Limb (tissue), 2 donors: ENCODE data around the gene ZNF75A.
"Not testable (repeated sequence)": the region's sequence is repeated elsewhere in the genome, so short reads cannot be mapped to it uniquely, and the experiment has no call there.

Experiments used
- DNase-seq, 2 donors: peaks; one replicate each; pipeline ENCODE4 v3.0.0-alpha.2; 2016; ENCODE audit errors: extremely low spot score in 2 of 2

The ZNF75A gene

DNA sequence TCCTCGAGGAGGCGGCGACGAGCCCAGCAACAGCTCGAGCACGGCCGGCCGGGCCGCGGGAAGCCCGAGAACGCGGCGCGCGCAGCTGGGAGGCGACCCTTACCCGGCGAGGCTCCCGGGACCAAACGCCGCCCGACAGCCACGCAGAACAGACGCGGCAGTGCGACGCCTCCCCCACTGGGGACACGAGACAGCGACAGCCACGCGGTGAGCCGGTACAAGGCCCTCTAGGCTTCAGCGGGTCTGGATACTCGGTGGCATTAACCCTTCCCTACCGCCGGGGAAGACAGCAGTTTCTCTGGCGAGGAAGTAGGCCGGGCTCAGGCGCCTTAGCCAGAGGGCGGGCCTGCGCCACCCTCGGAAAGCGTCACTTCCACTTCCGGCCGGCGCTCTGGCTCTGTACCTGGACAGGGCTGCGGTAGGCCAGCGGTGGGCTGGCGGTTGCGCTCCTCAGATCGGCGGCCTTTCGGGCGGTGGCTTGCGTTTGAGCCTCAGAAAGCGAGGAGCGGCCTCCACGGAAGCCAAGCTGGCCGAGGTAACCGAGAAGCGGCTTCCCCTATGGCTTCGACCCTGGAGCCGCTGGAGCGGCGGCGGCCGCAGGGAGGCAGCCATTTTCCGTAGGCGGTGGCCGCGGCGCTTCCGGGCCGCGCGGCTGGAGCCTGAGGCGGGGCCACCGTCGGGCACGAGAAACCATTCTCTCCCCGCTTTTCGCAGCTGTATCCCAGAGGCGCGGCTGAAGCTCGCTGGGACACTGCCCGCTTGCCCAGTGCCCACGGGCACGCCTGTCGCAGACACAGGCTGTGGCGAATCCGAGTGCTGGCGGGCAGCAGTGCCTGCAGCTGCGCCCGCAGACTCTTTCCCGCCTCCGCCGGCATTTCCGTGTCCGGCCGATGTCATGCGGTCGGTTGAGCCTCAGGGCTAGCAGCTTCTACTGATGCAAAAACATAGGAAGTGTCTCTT lies at the start of gene ZNF75A, which contains the start of gene TIGD7:
TSS of gene ZNF75A (plus strand) at position 389 of the 960 bp plus-strand sequence. CDS start 2,932 bp downstream, outside the sequence.
TSS of gene TIGD7 (minus strand) at position 322 of the 960 bp plus-strand sequence. CDS start 4,816 bp downstream, outside the sequence.
- peak; percentile 92 to 93 for DNase-seq

DNA sequence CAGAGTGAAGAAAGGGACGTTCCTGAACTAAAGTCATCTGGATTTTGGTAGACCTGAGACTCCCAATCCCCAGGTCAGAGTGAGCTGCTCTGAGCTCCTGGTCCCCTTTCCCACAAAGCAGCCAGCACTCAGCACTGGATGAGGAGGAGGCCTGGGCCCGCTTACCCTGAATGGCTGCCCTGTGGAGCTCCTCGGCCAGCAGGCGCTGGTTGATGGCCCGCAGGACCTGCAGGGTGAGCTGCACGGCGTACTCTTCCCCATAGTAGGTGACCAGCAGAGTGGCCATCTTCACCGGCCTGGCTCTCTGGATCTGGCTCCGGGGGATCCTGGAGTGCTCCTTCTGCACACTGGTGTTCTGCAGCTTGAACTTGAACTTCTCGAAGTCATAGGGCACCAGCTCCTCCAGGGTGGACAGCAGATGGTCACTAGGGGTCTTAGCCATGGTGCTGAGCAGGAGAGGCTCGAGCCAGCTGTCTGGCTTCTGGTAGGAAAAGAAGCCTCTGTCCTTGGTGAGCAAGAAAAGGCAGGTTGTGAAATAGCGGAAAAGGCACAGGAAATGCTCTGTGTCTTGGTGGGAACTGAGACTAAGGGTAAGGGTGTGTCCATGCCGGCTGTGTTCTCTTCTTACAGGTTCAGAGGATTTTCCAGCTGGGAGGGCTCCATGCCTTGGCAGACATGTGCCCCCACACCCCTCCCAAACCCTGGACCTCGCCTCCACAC lies 49.0 kb upstream of the ZNF75A start, which contains the start of gene MEFV:
TSS of gene MEFV (minus strand) at position 488 of the 720 bp plus-strand sequence. CDS start at position 442, 46 bp downstream.
- DNase-seq, result no peak

DNA sequence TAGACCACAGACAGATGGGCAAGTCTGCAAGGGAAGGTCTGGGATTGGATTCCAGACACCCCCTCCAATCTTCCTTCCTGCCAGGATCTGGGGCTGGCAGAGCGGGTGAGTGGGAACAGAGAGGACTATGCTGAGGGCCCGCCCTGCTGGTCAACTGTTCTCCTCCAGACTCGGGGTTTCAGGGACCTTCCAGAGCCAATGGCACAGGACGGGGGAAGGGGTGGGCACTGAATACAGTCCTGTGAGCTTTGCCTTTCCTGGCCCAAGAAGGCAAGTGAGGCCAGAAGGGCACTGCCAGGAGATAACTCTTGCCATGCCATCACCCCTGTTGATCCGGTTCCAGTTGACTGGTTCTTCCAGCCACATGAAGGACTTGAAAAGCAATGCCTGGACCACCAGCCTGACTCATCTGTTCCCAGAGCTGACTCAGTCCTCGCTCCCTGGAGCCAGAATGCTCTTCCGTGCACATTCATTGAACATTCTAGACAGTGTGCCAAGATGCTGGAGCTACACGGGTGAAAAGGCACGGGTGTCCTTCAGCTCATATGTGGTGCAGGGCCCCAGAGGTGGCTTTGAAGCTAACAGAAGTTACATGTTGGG lies 48.3 kb upstream of the ZNF75A start:
- DNase-seq, result no peak

DNA sequence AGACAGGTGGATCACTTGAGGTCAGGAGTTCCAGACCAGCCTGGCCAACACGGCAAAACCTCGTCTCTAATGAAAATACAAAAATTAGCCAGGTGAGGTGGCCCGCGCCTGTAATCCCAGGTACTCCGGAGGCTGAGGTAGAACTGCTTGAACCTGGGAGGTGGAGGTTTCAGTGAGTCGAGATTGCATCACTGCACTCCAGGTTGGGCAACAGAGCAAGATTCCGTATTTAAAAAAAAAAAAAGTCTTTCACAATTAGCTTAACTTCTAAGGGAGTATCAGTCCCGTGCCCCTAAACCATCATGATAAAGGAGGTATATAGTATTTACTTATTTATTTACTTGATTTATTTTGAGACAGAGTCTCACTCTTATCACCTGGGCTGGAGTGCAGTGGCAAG lies 45.5 kb upstream of the ZNF75A start:
- DNase-seq, result no peak

DNA sequence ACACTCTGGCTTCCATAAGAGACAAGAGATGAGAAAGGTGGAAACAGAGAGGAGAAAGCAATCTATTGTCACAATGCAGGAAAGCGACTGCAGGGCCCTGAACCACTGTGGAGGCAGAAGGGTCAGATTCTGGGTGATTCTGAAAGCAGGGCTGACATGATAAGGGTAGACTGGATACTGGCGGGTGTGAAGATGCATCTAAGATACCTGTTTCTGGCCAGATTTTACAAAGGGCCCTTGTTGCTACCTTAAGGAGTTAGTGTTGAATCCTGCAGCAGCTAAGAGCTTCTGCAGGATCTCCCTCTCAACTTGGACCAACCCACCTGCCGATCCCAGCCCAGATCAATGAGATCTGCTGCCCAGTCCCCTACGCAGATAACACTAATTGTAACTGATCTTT lies 42.8 kb upstream of the ZNF75A start:
- no peak for DNase-seq

DNA sequence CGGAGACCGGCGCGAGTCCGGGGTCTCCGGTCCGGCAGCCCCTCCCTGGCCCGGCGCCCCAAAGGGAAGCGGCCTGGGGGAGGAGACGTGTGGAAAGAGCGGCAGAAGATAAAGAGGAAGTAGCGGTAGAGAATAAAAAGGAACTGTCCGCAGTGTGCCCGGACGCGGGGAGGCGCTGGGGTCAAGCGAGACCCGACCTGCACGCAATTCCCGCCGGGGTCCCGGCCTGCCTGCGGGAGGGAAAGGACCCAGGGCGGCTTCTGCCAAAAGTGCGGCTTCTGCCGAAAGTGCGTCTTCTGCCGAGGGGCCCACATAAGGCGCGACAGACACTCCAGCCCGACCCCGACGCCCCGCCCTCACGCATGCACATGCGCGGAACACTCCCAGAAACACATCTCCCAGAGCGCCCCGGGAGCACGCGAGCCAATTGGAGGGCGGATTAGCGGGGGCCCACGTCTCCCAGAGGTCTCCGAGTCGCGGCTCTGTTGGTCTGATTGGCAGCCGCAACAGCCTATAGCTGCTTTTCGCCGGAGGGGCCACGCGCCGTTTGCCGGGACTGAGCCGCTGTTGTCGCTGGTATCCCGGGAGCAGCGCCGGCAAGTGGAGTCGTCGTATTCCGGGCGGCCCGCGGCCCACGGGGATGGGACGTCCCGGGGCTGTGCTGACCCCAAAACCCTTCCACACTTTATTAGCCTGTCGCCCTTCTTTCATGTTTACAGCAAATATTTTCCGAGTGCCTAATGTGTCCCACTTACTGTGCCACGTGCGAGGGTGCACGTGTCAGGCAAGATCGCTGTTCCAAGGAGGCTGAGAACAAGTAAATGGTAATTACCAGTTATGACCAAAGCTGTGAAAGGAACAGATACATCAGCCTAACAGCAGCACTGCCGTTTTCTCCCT lies 40.9 kb upstream of the ZNF75A start:
- DNase-seq, result peak; percentile 98 to 99

DNA sequence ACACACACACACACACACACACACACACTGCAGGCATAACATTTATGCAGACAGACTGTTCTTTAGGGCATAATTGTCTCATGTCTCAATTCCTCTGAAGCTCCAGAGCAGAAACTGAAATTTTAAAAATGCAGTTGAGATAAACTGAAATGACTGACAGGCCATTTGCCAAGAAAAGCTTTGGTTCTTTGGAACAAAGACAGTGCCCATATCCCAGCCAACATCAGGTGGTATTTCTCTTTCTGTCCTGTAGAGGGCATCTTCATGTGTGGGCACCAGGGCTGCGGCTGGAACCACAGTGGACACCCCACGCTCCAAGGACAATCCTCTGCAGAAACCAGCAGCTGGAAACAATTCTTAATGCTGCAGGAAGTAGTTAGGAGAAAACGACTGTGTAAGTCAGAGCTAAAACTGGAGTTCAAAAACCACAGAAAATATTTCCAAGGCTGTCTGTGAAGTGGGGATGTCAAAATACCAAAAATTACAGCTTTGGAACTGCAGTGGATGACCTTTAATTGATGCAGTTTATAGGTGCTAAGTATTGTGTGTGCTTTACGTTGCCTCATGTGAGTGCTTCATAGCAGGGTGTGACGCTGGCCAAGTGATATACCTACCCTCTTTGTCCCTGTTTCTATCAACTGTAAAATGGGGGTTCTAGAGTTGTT lies 38.3 kb upstream of the ZNF75A start:
- peak in 1 of 2 donors; percentile 35 for DNase-seq

DNA sequence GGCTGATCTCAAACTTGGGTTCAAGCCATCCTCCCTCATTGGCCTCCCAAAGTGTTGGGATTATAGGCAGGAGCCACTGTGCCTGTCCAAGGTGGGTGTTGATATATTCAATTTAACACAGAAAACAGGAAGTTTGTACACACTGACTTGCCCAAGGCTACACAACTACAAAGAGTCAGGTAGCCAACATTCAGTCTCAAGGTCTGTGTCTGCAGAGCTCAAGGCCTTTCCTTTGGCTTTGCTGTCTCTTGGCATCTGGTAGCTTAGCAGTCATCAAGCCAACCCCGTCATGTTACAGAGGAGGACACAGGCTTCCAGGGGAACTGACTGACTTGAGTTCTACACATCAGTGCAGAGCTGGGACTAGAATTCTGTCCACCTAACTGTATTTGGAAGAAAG lies 37.0 kb upstream of the ZNF75A start:
- DNase-seq, result no peak

DNA sequence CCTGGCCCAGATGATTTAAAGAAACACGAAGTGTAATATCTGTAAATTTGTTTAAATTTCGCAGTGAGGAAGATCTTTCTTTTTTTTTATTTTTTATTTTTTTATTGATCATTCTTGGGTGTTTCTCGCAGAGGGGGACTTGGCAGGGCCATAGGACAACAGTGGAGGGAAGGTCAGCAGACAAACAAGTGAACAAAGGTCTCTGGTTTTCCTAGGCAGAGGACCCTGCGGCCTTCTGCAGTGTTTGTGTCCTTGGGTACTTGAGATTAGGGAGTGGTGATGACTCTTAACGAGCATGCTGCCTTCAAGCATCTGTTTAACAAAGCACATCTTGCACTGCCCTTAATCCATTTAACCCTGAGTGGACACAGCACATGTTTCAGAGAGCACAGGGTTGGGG lies 34.6 kb upstream of the ZNF75A start:
- not testable (repeated sequence) for DNase-seq

DNA sequence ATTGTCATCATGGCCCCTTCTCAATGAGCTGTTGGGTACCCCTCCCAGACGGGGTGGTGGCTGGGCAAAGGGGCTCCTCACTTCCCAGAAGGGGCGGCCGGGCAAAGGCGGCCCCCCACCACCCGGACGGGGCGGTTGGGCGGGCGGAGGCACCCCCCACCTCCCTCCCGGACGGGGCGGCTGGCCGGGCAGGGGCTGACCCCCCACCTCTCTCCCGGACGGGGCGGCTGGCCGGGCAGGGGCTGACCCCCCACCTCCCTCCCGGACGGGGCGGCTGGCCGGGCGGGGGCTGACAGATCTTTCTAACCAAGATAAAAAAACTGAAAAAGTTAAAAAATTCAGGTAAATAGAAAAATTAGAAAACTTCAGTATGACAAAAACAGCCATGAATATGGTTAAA lies 34.0 kb upstream of the ZNF75A start:
- not testable (repeated sequence) for DNase-seq

DNA sequence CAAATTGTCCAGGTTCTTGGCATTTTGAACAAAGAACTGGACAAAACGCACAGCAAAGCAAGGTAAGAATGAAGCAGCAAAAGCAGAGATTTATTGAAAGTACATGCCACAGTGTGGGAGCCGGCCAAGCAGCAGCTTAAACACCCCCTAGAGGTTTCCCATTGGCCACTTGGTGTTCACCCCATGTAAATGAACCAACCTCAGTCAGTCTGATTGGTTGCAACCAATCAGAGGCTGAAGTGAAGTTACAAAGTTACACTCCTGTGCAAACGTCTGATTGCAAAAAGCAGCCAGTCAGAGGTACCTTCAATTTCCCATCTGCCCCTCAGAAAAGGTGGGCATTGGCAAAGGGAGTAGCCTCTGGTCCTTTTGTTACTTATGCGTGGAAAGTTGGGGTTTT lies 30.8 kb upstream of the ZNF75A start:
- DNase-seq, result no peak

DNA sequence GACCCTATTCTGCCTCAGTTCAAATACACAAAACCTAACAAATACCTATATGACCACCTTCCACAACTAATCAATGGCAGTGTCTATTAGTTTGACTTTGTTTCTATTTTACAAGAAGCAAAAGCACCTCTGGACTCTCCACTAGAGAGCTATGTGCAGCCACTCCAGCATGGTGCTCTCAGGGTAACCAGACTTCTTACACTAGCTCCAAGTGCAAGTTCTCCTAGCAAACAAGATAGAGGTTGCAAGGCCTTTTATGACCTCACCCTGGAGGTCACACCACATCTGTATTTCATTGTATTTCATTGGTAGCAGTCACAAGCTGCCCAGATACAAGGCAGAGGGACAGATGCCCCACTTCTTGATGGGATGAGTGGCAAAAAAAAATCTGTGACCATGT lies 30.4 kb upstream of the ZNF75A start:
- no peak for DNase-seq

DNA sequence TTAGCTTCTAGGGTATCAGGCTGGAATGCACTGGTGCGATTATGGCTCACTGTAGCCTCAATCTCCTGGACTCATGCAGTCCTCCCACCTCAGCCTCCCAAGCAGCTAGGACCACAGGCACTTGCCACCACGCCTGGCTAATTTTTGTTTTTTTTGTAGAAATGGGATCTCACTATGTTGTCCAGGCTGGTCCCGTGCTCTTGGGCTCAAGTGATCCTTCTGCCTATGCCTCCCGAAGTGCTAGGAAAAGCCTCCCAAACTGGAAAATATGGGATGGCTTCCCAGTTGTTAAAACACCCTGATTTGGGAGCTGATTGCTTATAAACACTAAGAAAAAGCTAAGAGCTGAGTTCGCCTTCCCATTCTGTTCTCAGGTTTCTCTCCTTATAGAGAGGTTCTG lies 28.6 kb upstream of the ZNF75A start:
- no peak for DNase-seq

DNA sequence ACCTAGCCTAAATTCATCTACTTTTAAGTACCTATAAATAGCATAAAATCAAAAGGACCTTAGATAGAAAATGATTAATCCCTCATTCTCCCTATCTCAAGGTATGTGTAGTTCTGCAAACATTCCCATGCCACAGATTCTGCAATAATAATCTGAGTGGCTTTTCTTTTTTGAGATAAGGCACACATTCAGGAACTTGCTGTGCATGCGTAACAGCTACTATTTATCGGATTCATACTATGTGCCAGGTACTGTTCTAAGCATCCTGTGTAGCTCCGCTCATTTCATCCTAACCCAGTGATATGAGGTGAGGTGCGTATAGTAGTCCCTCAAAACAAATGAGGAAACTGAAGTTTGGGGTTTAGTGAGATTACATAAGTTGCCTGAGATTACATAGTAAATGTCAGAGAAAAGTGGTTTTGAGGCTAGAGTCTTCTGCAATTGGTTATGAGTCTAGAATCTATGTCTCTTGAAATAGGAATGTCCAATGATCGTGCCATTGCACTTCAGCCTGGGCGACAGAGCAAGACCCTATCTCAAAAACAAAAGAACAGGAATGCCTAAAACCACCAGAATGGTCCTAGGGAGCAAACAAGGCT lies 24.0 kb upstream of the ZNF75A start:
- DNase-seq, result no peak

DNA sequence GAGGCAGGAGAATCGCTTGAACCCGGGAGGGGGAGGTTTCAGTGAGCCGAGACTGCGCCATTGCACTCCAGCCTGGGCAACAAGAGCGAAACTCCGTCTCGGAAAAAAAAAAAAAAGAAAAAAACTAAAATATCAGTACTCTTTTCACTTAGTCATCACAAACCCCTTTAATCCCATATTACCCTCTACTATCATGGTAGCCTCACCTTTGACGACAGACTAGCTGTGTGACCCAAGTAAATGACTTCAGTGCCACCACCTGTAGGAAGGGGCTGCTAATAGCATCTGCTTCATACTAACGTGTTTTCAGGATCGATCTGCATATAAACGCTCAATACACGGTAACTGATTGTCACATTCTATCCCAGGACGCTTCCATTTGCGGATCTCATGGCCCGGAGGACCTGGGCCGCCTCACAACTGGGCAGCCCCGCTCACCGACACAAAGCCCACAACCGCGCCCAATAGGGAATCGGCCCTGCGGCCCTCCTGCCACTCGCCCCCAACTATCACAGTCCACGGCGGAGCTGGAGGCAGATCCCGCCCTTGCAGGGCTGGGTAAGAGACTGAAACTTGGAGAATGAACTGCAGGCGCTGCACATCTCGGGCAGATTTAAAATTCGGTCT lies 23.1 kb upstream of the ZNF75A start:
- DNase-seq, result no peak

DNA sequence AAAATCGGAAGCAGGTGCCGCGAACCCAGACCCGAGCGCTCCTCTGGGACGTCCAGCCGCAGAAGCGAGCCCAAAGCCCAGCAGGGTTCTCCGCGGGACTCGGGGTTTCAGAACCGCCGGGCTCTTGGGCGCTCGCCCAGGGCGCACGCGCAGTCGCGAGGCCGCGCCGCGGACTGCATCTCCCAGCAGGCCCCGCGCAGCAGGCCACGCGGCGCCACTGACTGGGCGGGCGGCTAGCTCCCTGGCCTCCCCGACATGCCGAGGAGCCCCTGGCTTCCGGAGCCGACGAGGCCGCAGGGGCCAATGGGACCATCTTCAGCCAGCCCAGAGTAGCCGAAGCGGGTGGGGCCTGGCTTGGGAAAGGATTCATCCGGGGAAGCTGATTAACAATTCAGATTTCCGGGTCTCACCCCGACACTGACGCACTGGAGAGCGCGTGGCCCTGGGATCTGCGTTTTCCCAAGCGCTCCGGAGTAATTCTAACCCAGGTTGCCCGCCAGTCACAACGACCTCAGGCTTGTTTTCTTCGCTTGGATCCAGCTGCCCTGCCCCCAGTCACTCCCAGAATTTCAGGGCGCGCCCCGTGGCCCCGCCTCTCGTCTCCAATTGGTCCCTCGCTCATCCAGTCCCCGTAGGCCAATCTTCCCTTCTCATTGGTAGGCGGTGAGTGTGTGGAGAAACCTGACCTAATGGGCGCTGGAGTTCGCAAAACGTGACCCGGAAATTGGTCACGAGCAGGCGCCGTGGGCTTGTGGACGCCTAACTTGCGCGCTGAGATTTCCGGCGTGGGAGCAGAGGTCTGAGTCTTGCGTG lies 22.4 kb upstream of the ZNF75A start, which contains the start of gene ZNF263:
TSS of gene ZNF263 (plus strand) at position 762 of the 813 bp plus-strand sequence. CDS start 328 bp downstream, outside the sequence.
- peak; percentile 96 to 98 for DNase-seq

DNA sequence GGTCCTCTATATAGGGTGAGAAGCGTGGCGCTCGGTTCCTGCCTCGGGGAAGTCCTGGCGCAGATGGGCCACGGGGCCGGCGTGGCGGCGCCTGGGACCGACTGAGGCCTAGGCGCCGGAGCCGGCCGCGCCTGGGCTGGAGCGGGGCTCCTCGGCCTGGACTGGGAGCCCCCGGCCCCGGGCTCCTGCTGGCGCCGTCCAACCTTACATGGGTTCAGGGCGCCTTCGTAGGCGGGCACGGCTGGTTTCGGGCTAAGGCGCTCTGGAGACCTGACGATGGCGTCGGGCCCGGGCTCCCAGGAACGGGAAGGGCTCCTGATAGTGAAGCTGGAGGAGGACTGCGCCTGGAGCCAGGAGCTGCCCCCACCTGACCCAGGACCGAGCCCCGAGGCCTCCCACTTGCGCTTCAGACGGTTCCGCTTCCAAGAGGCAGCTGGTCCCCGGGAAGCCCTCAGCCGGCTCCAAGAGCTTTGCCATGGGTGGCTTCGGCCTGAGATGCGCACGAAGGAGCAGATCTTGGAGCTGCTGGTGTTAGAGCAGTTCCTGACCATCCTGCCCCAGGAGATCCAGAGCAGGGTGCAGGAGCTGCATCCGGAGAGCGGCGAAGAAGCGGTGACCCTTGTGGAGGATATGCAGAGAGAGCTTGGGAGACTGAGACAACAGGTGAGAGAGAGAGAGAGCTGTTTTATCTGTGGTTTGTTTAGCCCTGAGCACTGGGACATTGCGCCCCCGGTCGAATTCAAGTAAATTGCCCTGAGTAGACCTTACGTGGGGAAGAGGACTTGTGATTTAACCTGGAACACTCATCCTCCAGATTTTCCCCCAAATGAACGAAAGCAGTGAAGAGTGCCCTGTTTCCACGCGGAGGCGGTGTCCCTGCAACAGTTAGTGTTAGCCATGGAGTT lies 21.5 kb upstream of the ZNF75A start:
- no peak for DNase-seq
